IgD-negative memory B cell (primary cell): ENCODE data around the gene COL7A1. TPM values are rescaled to one million over a fixed set of nuclear protein-coding genes. Genes with fewer than 3 reads are reported as not detected.
A peak's percentile ranks its signal among the peaks of the same experiment; 100 is the strongest.

ENCODE experiments used
- H3K27ac Mint-ChIP-seq, 3 donors: one replicate each; pipeline ENCODE4 v1.8.0; 2020 to 2022; ENCODE audit warnings: mild to moderate bottlenecking in 3 of 3, mixed read lengths in 3 of 3, moderate library complexity in 1 of 3
- H3K27me3 Mint-ChIP-seq: one replicate; pipeline ENCODE4 v1.8.0; 2021; ENCODE audit warnings: mixed read lengths
- H3K36me3 Mint-ChIP-seq: one replicate; pipeline ENCODE4 v1.8.0; 2020; ENCODE audit warnings: mild to moderate bottlenecking, mixed read lengths
- H3K4me1 Mint-ChIP-seq, 3 donors: one replicate each; pipeline ENCODE4 v1.8.0; 2020 to 2022; ENCODE audit warnings: mixed read lengths in 3 of 3, mild to moderate bottlenecking in 1 of 3
- H3K4me3 Mint-ChIP-seq, 4 donors: one replicate each; pipeline ENCODE4 v1.8.0; 2020 to 2022; ENCODE audit warnings: mild to moderate bottlenecking in 4 of 4, mixed read lengths in 4 of 4, moderate library complexity in 3 of 4
- H3K9me3 Mint-ChIP-seq, 3 donors: one replicate each; pipeline ENCODE4 v1.8.0; 2020 to 2021; ENCODE audit warnings: mixed read lengths in 3 of 3, mild to moderate bottlenecking in 1 of 3
- polyA plus RNA-seq: library from polyadenylated mRNA; unstranded; fragments of 300-500 nt; fragmentation: Illumina TruSeq; gene quantifications from one replicate; pipeline ENCODE4 v1.2.3, GENCODE V29; 2021

Gene COL7A1
- polyA plus RNA-seq, 1 donor from 2014 or later, result not detected

- Mint-ChIP-seq H3K27ac (peak overlapping the region in 1 of 3 donors; percentile 23), H3K4me1 (peaks cover 0 to 4% (median 0%) of the 10 kb centered on the region in 3 donors), H3K36me3 (peaks cover 7% of the 10 kb centered on the region), H3K27me3 (no peaks in the 10 kb centered on the region), H3K4me3 (no peak overlapping the region), H3K9me3 (no peaks in the 10 kb centered on the region)
Observed at GRCh38 chr3:48628277-48629017, 33.3 kb upstream of the COL7A1 start.

DNA sequence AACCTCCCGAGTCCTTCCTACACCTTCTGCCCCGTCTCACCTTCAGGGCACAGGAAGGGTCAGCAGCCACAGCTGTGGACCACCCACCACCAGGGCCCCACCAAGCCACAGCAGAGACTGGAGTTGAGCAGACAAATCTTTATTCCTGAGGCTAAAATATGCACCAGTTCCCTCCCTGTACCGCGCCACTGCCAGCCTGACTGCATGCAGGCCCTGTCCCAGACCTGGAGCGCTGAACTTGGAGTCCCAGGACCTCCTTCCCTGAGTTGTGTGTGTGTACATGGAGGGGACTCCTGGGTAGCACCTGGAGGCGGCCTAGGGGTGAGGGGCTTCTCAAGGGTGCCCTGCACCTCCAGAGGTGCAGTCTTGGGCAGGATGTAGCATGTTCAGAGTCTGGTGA, 30.5 kb upstream of the COL7A1 start:
- no peak overlapping the region for H3K4me3 Mint-ChIP-seq
- H3K36me3 Mint-ChIP-seq, result peaks cover 7% of the 10 kb centered on the region
- no peak overlapping the region for H3K27ac Mint-ChIP-seq
- H3K4me1 Mint-ChIP-seq, result peaks cover 0 to 4% (median 0%) of the 10 kb centered on the region in 3 donors
- no peaks in the 10 kb centered on the region for H3K9me3 Mint-ChIP-seq
- no peaks in the 10 kb centered on the region for H3K27me3 Mint-ChIP-seq

- Mint-ChIP-seq H3K4me3 (no peak overlapping the region), H3K9me3 (no peaks in the 10 kb centered on the region), H3K27ac (no peak overlapping the region), H3K27me3 (no peaks in the 10 kb centered on the region), H3K36me3 (peaks cover 5% of the 10 kb centered on the region), H3K4me1 (peaks cover 0 to 2% (median 0%) of the 10 kb centered on the region in 3 donors)
Observed at GRCh38 chr3:48624767-48625166, 29.6 kb upstream of the COL7A1 start.

DNA sequence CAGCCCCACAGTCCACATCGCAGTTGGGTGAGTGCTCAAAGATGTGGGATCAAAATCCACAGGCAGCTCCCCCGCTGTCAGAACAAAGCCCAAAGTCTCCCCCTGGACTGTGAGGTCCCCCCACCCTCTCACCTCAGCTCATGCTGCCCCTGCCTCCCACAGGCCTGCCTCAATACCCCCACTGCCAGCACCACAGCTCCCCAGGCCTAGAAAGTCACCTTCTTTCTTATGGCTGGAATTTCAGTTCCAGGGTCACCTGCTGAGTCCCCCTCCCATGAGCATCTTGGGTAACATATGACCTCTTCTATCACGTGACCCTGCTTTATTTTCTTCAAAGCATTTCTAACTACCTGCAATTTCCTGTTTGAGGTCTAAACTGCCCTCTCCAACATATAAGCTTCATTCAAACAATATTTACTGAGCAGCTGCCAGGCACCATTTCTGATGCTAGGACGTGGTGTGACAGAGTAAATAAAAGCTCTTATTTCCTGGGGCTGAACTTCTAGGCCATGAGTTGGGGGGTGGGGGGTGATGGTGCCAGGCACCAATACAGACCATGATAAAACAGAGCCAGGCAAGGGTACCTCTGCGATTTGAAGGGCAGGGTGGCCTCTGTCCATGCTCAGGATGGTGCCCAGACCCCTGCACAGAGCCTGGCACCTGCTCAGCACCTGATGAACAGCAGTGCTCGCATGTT, 28.9 kb upstream of the COL7A1 start:
- Mint-ChIP-seq H3K4me3 (no peak overlapping the region), H3K4me1 (peaks cover 0 to 4% (median 0%) of the 10 kb centered on the region in 3 donors), H3K27me3 (no peaks in the 10 kb centered on the region), H3K27ac (peak overlapping the region in 1 of 3 donors; percentile 34), H3K9me3 (no peaks in the 10 kb centered on the region), H3K36me3 (peaks cover 5% of the 10 kb centered on the region)

GRCh38 chr3:48621461-48621869, 26.3 kb upstream of the COL7A1 start, which contains the start of gene TMEM89:
TMEM89 (minus strand) TSS chr3:48621769; CDS start chr3:48621756, 13 bp downstream.
- H3K27ac Mint-ChIP-seq, result peak within 1 kb of the TSS in 1 of 3 donors; percentile 76
- no peaks in the 10 kb centered on the region for H3K36me3 Mint-ChIP-seq
- no peaks in the 10 kb centered on the region for H3K27me3 Mint-ChIP-seq
- peaks cover 0 to 4% (median 0%) of the 10 kb centered on the region in 3 donors for H3K4me1 Mint-ChIP-seq
- H3K4me3 Mint-ChIP-seq, result no peak within 1 kb of the TSS
- peaks cover 0 to 8% (median 6%) of the 10 kb centered on the region in 3 donors for H3K9me3 Mint-ChIP-seq

- Mint-ChIP-seq H3K4me3 (no peak overlapping the region), H3K36me3 (no peaks in the 10 kb centered on the region), H3K27ac (no peak overlapping the region), H3K27me3 (no peaks in the 10 kb centered on the region), H3K4me1 (peaks cover 0 to 4% (median 0%) of the 10 kb centered on the region in 3 donors), H3K9me3 (peaks cover 0 to 8% (median 6%) of the 10 kb centered on the region in 3 donors)
Observed at GRCh38 chr3:48619541-48620524, 24.7 kb upstream of the COL7A1 start.

- Mint-ChIP-seq H3K9me3 (peaks cover 0 to 8% (median 6%) of the 10 kb centered on the region in 3 donors), H3K4me3 (no peak overlapping the region), H3K4me1 (peaks cover 0 to 3% (median 0%) of the 10 kb centered on the region in 3 donors)
Observed at GRCh38 chr3:48617559-48617958, 22.4 kb upstream of the COL7A1 start.

GRCh38 chr3:48614044-48614443, 18.9 kb upstream of the COL7A1 start:
- Mint-ChIP-seq H3K4me3 (no peak overlapping the region), H3K27ac (no peak overlapping the region), H3K27me3 (no peaks in the 10 kb centered on the region), H3K9me3 (peaks cover 0 to 8% (median 6%) of the 10 kb centered on the region in 3 donors), H3K36me3 (no peaks in the 10 kb centered on the region), H3K4me1 (peaks cover 3 to 6% (median 5%) of the 10 kb centered on the region in 3 donors)

More at GRCh38 chr3:48617559-48617958, 22.4 kb upstream of the COL7A1 start:
- Mint-ChIP-seq H3K27me3 (no peaks in the 10 kb centered on the region), H3K36me3 (no peaks in the 10 kb centered on the region), H3K27ac (no peak overlapping the region)

DNA sequence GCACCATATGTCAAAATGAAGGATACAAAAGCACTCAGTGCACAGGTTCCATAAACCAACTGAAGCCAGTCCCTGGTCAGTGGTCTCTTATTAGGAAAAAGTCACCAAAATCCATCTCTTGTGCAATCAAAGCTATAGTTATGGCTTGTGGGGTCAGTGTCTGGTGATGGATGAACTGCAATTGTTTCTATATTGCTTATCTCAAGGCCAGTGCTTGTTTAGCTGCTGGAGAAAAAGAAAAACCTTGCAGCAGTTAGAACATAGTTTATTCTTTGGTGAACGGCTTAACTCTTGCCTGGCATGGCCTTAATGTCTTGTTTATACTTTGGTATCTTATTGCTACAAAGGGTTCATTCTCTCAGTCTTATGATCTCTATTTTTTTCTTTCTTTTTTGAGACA, 17.2 kb upstream of the COL7A1 start:
- H3K4me1 Mint-ChIP-seq, result peaks cover 9 to 13% (median 11%) of the 10 kb centered on the region in 3 donors
- no peaks in the 10 kb centered on the region for H3K27me3 Mint-ChIP-seq
- H3K9me3 Mint-ChIP-seq, result peaks cover 0 to 3% (median 3%) of the 10 kb centered on the region in 3 donors
- peak overlapping the region in 1 of 4 donors; percentile 71 for H3K4me3 Mint-ChIP-seq
- H3K36me3 Mint-ChIP-seq, result peaks cover 2% of the 10 kb centered on the region
- H3K27ac Mint-ChIP-seq, result peak overlapping the region in 1 of 3 donors; percentile 48

DNA sequence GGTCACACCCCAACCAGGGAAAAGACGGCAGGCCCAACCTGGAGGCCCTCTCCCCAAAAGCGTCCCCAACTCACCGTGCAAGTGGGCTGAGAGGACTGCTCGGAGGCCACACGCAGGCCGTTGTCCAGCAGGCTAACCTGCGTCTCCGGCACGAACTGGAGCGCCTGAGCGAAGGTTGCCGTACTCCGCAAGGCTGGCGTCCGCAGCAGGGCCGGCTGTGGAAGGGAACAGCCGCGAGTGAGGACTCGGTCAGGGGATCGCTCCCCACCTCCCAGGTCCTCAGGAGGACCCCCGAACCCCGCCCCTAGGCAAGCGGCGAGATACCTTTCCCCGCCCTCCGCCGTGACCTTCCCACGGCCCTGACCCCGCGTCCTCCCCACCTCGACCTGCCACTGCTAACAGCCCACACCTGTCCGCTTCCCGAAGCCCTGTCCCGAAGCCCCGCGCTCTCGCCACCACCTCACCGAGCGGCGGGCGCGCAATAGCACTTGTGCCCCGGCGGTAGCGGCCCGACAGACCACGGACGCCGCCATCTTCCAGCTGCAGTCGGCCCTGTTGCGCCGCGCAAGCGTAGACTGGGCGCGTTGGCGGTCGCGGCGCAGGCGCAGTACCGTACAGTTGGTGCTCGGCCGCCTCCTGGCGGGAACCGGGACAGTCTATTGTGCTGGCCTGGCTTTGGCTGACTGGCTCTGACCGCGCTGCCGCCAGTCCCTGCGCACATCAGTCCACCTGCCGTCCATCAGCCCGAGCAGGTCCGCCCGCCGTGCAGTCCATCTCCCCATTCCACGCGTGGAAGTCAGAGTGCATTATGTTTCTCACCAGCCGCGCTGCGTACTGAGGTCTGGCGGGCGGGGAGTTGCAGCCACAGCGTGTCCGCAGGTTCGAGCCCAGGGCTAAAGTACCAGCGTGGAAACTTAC, 14.2 kb upstream of the COL7A1 start, which contains the start of gene UQCRC1:
UQCRC1 (minus strand) TSS at position 559 of the 918 bp plus-strand sequence; CDS start at position 533, 26 bp downstream.
- peak within 1 kb of the TSS; percentile 92 to 99 (median 97) for H3K4me3 Mint-ChIP-seq
- H3K27ac Mint-ChIP-seq, result peak within 1 kb of the TSS; percentile 78 to 98 (median 95)
- H3K4me1 Mint-ChIP-seq, result peaks cover 9 to 13% (median 11%) of the 10 kb centered on the region in 3 donors
- peaks cover 2% of the 10 kb centered on the region for H3K36me3 Mint-ChIP-seq
- H3K27me3 Mint-ChIP-seq, result no peaks in the 10 kb centered on the region
- H3K9me3 Mint-ChIP-seq, result no peaks in the 10 kb centered on the region

DNA sequence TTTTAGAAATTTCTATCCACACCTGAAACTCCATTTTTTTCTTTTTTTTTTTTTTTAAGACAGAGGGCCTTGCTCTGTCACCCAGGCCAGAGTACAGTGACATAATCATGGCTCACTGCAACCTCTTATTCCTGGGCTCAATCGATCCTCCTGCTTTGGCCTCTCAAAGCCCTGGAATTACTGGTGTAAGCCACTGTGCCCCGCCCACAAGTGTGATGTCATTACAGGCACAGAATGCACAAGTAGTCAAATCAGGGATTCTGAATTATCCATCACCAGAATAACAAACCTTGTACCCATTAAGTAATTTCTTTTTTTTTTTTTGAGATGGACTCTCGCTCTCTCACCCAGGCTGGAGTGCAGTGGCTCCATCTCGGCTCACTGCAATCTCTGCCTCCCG, 12.4 kb upstream of the COL7A1 start:
- H3K36me3 Mint-ChIP-seq, result peaks cover 4% of the 10 kb centered on the region
- H3K9me3 Mint-ChIP-seq, result no peaks in the 10 kb centered on the region
- H3K4me1 Mint-ChIP-seq, result peaks cover 11 to 13% (median 13%) of the 10 kb centered on the region in 3 donors
- no peak overlapping the region for H3K4me3 Mint-ChIP-seq
- H3K27me3 Mint-ChIP-seq, result no peaks in the 10 kb centered on the region
- H3K27ac Mint-ChIP-seq, result no peak overlapping the region

DNA sequence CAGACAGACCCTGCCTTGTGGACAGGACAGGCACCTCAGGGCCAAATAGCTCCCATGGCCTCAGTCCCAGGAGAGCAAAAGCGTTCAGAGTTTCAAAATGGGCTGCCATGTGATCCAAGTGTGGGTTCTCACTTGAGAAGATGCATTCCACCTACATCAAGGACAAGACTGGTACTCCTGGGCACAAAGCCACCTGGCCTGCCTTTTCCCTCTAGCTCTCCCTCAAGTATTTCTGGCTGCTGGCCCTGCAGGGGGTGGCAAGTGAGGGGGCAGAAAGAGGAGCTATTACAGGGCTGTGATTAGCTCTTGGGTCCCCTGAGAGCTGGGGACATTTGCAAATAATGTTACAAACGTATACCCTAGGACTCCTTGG, 6.5 kb upstream of the COL7A1 start:
- H3K36me3 Mint-ChIP-seq, result peaks cover 6% of the 10 kb centered on the region
- no peaks in the 10 kb centered on the region for H3K9me3 Mint-ChIP-seq
- no peaks in the 10 kb centered on the region for H3K27me3 Mint-ChIP-seq
- H3K4me1 Mint-ChIP-seq, result peaks cover 0 to 5% (median 0%) of the 10 kb centered on the region in 3 donors
- H3K4me3 Mint-ChIP-seq, result no peak overlapping the region
- no peak overlapping the region for H3K27ac Mint-ChIP-seq

GRCh38 chr3:48600711-48601621, 5.8 kb upstream of the COL7A1 start:
- Mint-ChIP-seq H3K4me1 (peaks cover 0 to 5% (median 0%) of the 10 kb centered on the region in 3 donors), H3K36me3 (peaks cover 6% of the 10 kb centered on the region), H3K27me3 (peaks cover 4% of the 10 kb centered on the region), H3K9me3 (no peaks in the 10 kb centered on the region), H3K4me3 (no peak overlapping the region), H3K27ac (peak overlapping the region in 1 of 3 donors; percentile 23)
